A549 treated with Mapracorat at 1 μM for 4 hours (cell line): ENCODE data around the gene PCDHGA7. TPM values are rescaled to one million over a fixed set of nuclear protein-coding genes. Genes with fewer than 3 reads are reported as not detected.

ENCODE experiments used
- total RNA-seq: library from RNA; stranded (reverse); fragments of 200-300 nt; extraction: Qiagen RNA extraction; gene quantifications from 5 replicates; pipeline ENCODE4 v1.2.3, GENCODE V29; 2022

PCDHGA7 gene
- total RNA-seq, 1 experiment from 2014 or later, result 0.69 TPM

DNA sequence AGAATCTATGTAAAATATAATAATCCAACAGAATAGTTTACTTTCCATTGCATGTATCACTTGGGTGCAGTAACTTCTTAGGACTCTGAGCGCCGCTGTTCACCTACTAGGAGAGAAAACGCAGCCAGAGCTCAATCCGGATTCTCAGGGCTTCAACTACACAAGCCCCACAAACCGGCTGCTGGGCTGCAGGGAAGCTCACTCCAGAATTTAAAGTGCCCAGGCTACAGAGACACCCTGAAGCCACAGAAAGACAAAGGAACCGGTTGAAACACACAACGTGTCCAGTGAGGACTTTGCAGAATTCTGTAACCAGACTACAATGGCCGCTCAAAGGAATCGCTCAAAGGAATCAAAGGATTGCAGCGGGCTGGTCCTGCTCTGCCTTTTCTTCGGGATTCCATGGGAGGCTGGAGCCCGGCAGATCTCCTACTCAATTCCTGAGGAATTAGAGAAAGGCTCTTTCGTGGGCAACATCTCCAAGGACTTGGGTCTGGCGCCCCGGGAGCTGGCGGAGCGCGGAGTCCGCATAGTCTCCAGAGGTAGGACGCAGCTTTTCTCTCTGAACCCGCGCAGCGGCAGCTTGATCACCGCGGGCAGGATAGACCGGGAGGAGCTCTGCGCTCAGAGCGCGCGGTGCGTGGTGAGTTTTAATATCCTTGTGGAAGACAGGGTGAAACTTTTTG is 30.5 kb downstream of the PCDHGA7 start, which contains the start of gene PCDHGA10:
Gene PCDHGA10 (plus strand): TSS at position 134 of the 686 bp plus-strand sequence. CDS start 189 bp downstream, at position 323.

DNA sequence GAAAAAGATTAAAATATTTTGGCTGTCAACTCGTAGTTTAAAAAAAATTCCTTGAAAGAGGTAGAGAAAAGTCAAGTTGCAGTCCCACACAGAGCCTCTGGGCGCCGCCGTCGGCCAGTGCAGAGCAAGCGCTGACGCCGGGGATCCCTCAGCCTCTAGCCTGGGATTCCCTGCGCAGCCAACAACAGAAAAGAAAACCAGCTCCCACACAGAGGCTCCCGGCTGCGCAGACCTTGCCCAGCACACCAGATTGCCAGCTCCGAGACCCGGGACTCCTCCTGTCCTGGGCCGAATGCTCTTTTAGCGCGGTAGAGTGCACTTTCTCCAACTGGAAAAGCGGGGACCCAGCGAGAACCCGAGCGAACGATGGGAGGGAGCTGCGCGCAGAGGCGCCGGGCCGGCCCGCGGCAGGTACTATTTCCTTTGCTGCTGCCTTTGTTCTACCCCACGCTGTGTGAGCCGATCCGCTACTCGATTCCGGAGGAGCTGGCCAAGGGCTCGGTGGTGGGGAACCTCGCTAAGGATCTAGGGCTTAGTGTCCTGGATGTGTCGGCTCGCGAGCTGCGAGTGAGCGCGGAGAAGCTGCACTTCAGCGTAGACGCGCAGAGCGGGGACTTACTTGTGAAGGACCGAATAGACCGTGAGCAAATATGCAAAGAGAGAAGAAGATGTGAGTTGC is 35.1 kb downstream of the PCDHGA7 start, which contains the start of gene PCDHGB7:
Gene PCDHGB7 (plus strand): TSS at position 184 of the 679 bp plus-strand sequence. CDS start 183 bp downstream, at position 367.

DNA sequence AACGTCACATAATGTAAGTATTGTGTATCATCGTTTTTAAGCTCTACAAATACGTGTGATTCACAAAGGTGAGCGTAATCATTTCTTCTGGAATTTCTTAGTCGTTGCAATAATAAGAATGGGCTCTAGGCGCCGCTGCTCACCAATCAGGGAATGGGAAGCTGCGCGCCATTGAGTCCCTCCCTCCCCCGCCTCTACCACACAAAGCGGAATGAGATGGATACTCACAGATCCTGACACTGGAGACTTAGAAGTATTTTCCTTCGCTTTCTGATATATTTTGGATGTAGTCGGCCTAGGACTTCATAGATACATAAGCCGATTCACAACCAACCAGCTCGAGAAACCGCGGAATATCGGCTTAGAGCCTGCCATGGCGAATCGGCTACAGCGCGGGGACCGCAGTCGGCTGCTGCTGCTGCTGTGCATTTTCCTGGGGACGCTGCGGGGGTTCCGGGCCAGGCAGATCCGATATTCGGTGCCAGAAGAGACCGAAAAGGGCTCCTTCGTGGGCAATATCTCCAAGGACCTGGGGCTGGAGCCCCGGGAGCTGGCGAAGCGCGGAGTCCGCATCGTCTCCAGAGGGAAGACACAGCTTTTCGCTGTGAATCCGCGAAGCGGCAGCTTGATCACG is 38.4 kb downstream of the PCDHGA7 start, which contains the start of gene PCDHGA11:
Gene PCDHGA11 (plus strand): TSS at position 197 of the 634 bp plus-strand sequence. CDS start 177 bp downstream, at position 374.

DNA sequence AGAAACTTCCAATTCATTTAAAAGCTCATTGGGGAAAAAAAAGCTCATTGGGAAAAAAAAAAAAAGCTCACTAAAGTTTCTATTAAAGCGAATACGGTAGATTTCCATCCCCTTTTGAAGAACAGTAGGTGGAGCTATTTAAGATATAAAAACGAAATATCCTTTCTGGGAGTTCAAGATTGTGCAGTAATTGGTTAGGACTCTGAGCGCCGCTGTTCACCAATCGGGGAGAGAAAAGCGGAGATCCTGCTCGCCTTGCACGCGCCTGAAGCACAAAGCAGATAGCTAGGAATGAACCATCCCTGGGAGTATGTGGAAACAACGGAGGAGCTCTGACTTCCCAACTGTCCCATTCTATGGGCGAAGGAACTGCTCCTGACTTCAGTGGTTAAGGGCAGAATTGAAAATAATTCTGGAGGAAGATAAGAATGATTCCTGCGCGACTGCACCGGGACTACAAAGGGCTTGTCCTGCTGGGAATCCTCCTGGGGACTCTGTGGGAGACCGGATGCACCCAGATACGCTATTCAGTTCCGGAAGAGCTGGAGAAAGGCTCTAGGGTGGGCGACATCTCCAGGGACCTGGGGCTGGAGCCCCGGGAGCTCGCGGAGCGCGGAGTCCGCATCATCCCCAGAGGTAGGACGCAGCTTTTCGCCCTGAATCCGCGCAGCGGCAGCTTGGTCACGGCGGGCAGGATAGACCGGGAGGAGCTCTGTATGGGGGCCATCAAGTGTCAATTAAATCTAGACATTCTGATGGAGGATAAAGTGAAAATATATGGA is 48.0 kb downstream of the PCDHGA7 start, which contains the start of gene PCDHGA12:
Gene PCDHGA12 (plus strand): TSS at position 176 of the 782 bp plus-strand sequence. CDS start 253 bp downstream, at position 429.

Other genes with a start within 250 kb of the PCDHGA7 start
- 1.2 to 1.6 TPM (median 1.3 TPM) in 5 replicates for gene PCDHB5, start 247.5 kb upstream of the PCDHGA7 start, total RNA-seq
- gene PCDHB6, start 232.7 kb upstream of the PCDHGA7 start, total RNA-seq, result 0.79 to 1.1 TPM (median 0.90 TPM) in 5 replicates
- 0.05 TPM in 1 of 5 replicates, not detected in the others for gene PCDHB7, start 210.1 kb upstream of the PCDHGA7 start, total RNA-seq
- gene PCDHB8, start 205.0 kb upstream of the PCDHGA7 start, total RNA-seq, result 0.19 to 0.42 TPM (median 0.22 TPM) in 5 replicates
- 0.05 to 0.08 TPM (median 0.05 TPM) in 4 of 5 replicates, not detected in the other for gene PCDHB16, start 200.4 kb upstream of the PCDHGA7 start, total RNA-seq
- gene PCDHB9, start 195.6 kb upstream of the PCDHGA7 start, total RNA-seq, result 0.03 to 0.26 TPM (median 0.05 TPM) in 3 of 5 replicates, not detected in the others
- gene PCDHB10, start 190.4 kb upstream of the PCDHGA7 start, total RNA-seq, result not detected in 5 replicates
- 0.05 to 0.08 TPM (median 0.08 TPM) in 4 of 5 replicates, not detected in the other for gene PCDHB11, start 183.1 kb upstream of the PCDHGA7 start, total RNA-seq
- gene PCDHB12, start 174.0 kb upstream of the PCDHGA7 start, total RNA-seq, result 0.06 TPM in 1 of 5 replicates, not detected in the others
- 0.04 to 0.12 TPM (median 0.05 TPM) in 5 replicates for gene PCDHB13, start 168.8 kb upstream of the PCDHGA7 start, total RNA-seq
- 0.05 to 0.21 TPM (median 0.14 TPM) in 5 replicates for gene PCDHB14, start 159.4 kb upstream of the PCDHGA7 start, total RNA-seq
- gene PCDHB15, start 137.3 kb upstream of the PCDHGA7 start, total RNA-seq, result 0.06 to 0.11 TPM (median 0.10 TPM) in 3 of 5 replicates, not detected in the others
- gene SLC25A2, start 78.7 kb upstream of the PCDHGA7 start, total RNA-seq, result not detected in 5 replicates
- 60.0 to 73.5 TPM (median 68.7 TPM) in 5 replicates for gene TAF7, start 62.0 kb upstream of the PCDHGA7 start, total RNA-seq
- 0.24 to 0.29 TPM (median 0.26 TPM) in 5 replicates for gene PCDHGA1, start 52.2 kb upstream of the PCDHGA7 start, total RNA-seq
- 0.42 to 0.91 TPM (median 0.68 TPM) in 5 replicates for gene PCDHGA2, start 44.0 kb upstream of the PCDHGA7 start, total RNA-seq
- not detected in 5 replicates for gene PCDHGA3, start 38.9 kb upstream of the PCDHGA7 start, total RNA-seq
- gene PCDHGB1, start 32.6 kb upstream of the PCDHGA7 start, total RNA-seq, result 1.3 to 2.0 TPM (median 1.9 TPM) in 5 replicates
- 0.07 to 0.22 TPM (median 0.12 TPM) in 5 replicates for gene PCDHGA4, start 27.7 kb upstream of the PCDHGA7 start, total RNA-seq
- gene PCDHGB2, start 22.7 kb upstream of the PCDHGA7 start, total RNA-seq, result 0.06 to 0.11 TPM (median 0.07 TPM) in 4 of 5 replicates, not detected in the other
- gene PCDHGA5, start 18.6 kb upstream of the PCDHGA7 start, total RNA-seq, result 0.09 to 0.17 TPM (median 0.14 TPM) in 5 replicates
- 0.10 to 0.31 TPM (median 0.21 TPM) in 5 replicates for gene PCDHGB3, start 12.5 kb upstream of the PCDHGA7 start, total RNA-seq
- gene PCDHGA6, start 8.9 kb upstream of the PCDHGA7 start, total RNA-seq, result 0.13 to 0.27 TPM (median 0.21 TPM) in 5 replicates
- 0.55 to 1.0 TPM (median 0.97 TPM) in 5 replicates for gene PCDHGB4, start 5.0 kb downstream of the PCDHGA7 start, total RNA-seq
- gene PCDHGA8, start 9.9 kb downstream of the PCDHGA7 start, total RNA-seq, result 0.02 to 0.06 TPM (median 0.06 TPM) in 3 of 5 replicates, not detected in the others
- 1.6 to 2.6 TPM (median 2.2 TPM) in 5 replicates for gene PCDHGB5, start 15.2 kb downstream of the PCDHGA7 start, total RNA-seq
- gene PCDHGA9, start 20.0 kb downstream of the PCDHGA7 start, total RNA-seq, result 0.06 to 0.08 TPM (median 0.06 TPM) in 3 of 5 replicates, not detected in the others
- 0.08 to 0.13 TPM (median 0.12 TPM) in 5 replicates for gene PCDHGB6, start 25.3 kb downstream of the PCDHGA7 start, total RNA-seq
- 0.02 to 0.03 TPM in 2 of 5 replicates, not detected in the others for gene PCDHGA10, start 30.2 kb downstream of the PCDHGA7 start, total RNA-seq
- 0.05 to 0.10 TPM (median 0.07 TPM) in 3 of 5 replicates, not detected in the others for gene PCDHGB7, start 34.9 kb downstream of the PCDHGA7 start, total RNA-seq
- gene PCDHGA11, start 38.3 kb downstream of the PCDHGA7 start, total RNA-seq, result 0.04 to 0.06 TPM (median 0.05 TPM) in 3 of 5 replicates, not detected in the others
- gene PCDHGA12, start 47.8 kb downstream of the PCDHGA7 start, total RNA-seq, result 0.02 TPM in 1 of 5 replicates, not detected in the others
- gene PCDHGC3, start 93.2 kb downstream of the PCDHGA7 start, total RNA-seq, result 5.1 to 6.3 TPM (median 5.9 TPM) in 5 replicates
- gene PCDHGC4, start 102.3 kb downstream of the PCDHGA7 start, total RNA-seq, result not detected in 5 replicates
- not detected in 5 replicates for gene PCDHGC5, start 106.3 kb downstream of the PCDHGA7 start, total RNA-seq
- 95.8 to 107 TPM (median 98.2 TPM) in 5 replicates for gene DIAPH1, start 236.3 kb downstream of the PCDHGA7 start, total RNA-seq